HG02610 (cell line): ENCODE data around the gene NAT9.

Source experiments
- ATAC-seq: cut with Tn5 transposase; IDR thresholded peaks from one replicate; pipeline ENCODE4 v1.9.1; 2021; ENCODE audit warnings: mild to moderate bottlenecking, moderate library complexity; ENCODE audit not compliant: unreplicated experiment

Gene NAT9

DNA sequence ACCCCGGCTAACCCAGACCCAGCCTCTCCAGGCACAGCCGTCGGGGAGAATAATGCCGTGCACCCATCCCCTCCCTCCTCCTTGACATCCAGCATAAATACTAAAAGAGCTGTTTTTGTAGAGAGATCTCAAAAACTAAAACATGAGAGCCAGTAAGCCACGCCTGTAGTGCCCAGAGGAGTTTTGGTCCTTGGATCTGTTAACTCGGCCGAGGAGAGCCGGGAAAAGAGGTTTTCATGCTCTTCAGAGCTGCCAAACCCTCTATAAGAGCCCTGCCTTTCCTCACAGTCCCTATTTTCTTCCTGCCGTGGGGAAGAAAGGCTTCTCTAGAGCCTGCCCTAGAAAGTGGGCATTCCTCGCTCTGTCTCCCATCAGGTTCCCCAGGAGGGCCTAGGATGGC, 30.2 kb upstream of the NAT9 start:
- ATAC-seq, result no peak

DNA sequence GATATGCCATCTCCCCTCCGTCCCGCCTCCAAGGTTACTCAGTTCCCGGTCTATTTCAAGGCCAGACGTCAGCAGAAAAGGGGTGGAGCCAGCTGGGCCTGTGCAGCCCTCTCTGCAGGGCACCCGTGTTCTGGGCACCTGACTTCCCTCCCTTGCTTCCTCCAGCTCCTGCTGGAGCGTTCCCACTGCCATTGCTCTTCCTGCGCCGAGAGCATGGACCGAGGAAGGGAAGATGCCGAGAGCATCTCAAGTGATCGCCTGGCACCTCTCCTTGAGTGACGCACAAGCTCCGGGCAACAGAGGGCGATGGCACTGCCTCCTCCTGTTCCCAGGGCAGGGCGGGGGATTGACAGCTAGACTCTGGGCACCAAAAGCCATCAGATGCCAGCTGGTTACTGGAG, 29.4 kb upstream of the NAT9 start:
- ATAC-seq, result no peak

DNA sequence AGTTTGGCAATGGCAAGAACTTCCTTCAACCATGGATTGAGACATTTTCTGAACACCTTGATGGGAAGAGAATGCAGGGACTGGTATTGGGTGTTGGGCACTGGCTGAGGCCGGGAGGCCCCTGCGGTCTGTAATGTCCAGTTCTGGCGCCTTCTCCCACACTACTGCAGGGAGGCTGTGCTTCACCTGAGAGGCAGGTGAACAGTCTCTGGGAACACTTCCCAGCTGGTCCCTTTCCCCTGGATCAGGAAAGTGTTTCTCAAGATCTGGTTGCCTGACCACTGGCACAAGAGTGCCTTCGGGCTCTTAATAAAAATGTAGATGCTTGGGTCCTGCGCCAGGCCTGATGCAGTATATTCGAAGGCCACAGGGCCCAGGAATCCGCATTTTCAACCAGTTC, 28.5 kb upstream of the NAT9 start:
- ATAC-seq, result no peak

DNA sequence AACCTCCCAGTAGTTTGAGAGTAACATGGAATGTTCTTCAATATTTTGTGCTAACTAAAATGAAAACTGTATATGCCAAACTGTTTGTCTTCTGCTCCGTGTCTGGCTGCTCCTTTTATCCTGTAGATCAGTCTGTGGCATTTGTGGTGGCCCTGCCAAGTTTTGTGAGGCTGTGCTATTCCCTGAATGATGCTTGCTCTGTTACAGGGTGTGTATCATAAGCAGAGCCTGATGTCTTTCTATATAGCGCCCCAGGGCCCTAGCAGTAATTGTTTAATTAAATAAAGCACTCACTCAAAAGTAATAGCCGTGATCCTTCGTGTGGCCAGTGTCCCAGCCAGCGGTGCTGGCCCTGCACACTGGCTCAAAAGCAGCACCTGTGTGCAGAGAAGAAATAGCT, 27.8 kb upstream of the NAT9 start:
- no peak for ATAC-seq

DNA sequence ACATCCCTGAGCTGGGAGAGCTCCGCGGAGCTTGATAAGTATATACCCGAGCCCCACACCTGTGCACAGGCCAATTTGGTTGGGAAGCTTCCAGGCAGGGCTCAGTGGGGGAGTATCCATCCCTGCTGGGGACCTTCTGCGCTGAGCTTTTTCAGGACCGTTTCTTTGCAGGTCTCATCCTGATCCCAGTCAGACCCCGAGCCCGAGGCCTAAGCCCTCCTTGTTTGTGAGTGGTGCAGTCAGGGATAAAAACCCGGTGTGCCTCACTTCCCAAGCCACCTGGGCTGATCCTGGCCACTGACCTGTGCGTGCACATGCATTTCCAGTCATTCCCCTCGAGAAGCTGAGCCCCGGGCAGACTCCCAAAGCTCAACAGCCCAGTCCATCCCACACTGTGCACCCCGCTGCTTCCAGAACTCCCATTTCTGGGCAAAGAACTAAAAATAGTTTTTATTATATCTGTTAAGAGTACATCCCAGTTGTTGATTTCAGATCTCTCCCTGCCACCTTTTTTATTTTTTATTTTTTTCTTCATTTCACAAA, 27.3 kb upstream of the NAT9 start:
- no peak for ATAC-seq

DNA sequence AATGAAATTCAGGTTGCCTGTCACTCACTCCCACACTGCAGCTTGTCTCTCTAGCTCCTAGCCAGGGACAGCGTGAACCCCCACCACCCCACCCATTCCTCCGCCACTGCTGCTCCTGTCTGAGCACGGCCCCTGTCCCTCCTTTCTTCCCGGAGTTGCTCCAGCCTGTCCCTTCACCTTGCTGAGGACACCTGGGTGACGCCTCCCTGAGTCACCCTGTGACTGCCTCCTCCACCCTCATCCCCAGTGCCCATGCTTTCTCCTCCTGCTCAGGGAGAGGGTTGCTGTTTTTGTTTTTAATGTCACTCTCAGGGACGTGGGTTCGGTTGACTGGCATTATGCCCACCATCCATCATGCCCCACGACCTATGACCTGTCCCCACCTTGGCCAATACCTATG, 25.8 kb upstream of the NAT9 start:
- no peak for ATAC-seq

DNA sequence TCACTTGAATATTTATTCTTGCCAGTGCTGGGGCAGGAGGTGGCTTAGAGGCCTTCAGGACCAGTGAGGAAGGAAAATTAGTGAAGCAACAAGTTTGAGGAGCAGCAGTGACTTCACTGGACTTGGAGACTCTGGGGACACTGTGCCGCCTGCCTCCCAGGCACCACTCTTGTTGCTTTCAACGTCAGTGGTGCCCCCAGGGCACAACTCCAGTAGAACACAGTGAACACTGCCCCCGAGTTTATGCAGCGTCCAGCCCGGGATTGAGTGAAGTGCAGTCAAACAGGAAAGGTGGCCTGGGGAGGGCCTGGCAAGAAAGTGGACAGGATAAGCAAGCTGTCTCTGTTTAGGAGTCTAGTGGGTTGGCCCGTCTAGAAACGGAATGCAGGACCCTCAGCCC, 24.4 kb upstream of the NAT9 start:
- no peak for ATAC-seq

DNA sequence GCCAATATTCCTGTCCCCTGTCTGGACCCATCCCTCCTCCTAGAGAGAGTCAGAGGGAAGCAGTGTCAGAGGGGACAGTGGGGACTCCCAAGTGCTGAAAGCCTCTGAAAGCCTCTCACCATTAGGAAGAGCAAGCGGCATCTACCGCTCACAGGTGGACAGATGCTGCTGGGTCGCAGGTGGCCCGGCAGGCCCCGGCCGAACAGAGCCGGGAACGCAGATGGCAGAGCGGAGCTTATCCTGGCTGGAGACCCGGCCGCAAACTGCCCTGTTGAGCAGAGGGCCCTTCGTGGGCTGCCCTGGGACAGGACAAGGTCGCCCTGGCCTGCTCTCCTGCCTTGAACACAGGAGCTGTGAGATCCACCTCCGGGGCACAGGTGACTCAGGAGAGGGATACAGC, 23.0 kb upstream of the NAT9 start:
- ATAC-seq, result no peak

DNA sequence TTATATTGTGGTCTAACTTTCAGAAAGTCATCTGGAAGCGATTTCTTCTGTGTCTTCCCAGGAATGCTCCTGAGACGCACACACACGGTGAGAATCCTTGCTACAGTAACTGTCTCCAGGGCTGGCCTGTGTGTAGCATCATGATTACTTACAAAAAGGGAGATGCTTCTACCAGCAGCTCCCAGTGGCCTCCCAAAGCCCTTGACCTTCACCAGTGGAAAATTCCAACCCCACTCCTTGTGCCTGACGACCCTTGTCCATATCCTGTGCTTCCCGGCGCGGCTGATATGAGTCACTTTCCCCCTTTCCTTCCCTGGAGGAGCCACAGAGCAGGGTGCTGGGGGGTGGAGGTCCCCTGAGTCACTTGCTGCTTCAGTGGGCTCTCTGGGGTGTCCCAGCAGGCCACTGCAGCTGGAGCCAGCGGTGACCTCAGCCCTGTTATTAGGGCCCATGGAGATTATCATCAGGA, 22.1 kb upstream of the NAT9 start:
- no peak for ATAC-seq

DNA sequence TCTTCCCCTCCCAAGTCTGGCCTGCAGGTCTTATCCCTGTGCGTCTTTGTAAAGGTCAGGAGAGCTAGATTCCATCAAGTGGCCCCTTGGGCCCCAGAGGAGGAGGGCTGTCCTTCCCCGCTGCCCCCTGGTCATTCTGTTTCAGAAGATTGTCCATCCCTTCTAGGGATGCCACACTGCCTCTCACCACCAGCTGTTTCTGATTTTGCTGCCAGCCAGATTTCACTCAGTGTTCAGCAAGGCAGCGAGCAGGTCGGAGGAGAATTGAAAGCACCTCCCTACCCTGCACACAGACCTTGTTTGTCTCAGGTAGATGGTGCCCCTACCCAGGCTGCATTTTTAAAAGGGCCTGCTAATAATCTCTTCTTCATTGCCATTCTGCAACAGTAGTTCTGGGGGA, 21.7 kb upstream of the NAT9 start:
- no peak for ATAC-seq

DNA sequence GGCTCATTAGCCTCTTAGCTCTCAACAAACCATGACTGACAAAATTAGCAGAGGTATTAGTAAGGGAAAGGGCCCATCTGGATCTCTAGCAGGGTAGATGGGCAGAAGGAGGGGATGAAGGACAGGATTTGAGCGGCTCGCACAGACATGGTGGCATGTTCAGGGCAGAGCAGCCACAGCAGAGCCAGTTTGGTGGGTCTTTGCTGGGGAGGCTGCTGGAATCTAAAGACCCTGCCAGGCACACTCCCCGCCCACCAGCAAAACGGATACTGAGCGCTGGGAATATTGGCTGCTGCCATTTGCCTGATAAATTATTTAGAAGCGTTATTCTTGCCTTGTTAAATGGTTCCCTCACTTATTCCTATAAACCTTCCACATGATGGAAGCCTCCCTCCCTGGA, 20.7 kb upstream of the NAT9 start:
- no peak for ATAC-seq

DNA sequence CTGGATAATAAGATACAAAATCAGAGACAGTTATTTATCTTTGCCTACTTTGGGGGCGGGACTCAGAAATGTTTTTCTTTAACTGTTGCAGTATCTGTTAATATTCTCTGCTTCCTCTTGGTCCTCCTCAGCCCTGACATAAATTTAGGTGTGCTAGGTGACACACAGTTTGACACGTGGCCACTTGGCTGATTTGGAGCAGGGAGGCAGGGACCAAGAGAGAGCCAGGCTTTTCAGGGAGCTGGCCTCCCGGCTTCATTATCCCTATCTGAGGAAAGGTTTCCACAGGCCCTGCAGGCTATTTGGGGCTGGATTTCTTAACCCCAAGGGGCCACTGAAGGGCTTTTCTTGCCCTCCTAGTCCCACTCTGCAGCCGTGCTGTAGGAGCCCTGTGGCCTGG, 20.1 kb upstream of the NAT9 start:
- no peak for ATAC-seq

DNA sequence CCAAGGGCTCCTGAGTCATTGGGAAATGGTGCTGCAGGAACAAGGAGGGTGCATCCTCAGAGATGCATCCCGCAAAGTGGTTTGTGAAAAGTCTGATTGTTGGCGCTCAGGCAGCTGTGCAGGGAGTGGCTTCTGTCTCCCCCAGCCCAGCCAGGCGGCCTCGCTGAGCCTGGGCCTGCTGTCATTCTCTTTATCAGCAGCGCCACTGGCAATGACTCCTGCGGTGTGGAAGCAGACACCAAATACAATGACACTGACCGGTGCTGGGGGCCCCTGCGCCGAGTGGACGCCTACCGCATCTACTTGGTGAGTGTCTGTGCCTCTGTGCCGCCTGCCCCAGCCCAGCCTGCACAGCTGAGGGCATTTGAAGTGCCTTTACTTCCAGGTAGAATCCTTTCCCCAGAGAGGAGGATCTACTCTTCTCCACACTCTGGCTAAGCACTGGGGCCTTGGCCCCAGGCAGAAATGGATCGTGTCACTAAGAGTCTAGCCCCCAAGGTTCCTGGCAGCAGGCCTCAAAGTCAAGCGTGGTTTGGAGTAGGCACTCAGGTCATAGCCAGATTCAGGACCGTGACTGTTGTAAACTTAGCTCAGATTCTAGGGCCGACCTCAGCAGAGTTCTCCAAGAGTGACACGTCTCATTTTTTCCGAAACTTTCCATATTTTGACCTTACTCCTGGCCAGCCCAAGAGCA, 19.3 kb upstream of the NAT9 start:
- ATAC-seq, result no peak

DNA sequence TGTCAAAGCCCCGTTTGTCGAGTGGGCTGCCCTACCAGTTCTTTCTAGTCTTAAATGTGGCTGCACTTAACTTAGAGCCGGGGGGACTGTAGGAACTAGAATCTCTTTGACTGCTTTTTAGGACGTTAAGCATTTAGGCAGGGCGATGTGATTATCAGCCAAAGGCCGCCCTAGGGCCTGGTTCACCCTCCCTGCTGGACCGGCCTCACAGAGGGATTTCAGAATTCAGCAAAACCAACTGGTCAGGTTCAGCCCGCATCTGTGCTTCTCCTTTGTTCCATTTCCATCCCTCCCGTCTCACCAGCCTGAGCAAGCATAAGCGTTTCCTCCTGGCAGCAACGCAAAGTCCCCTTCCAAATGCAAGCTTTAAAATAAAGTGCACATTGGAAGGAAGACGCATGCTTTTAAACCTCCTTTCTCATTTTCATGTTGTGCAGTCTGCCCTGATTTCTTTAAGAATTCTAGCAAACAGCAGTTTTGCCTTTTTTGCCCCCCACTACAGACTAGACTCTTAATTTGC, 16.5 kb upstream of the NAT9 start:
- ATAC-seq, result no peak

DNA sequence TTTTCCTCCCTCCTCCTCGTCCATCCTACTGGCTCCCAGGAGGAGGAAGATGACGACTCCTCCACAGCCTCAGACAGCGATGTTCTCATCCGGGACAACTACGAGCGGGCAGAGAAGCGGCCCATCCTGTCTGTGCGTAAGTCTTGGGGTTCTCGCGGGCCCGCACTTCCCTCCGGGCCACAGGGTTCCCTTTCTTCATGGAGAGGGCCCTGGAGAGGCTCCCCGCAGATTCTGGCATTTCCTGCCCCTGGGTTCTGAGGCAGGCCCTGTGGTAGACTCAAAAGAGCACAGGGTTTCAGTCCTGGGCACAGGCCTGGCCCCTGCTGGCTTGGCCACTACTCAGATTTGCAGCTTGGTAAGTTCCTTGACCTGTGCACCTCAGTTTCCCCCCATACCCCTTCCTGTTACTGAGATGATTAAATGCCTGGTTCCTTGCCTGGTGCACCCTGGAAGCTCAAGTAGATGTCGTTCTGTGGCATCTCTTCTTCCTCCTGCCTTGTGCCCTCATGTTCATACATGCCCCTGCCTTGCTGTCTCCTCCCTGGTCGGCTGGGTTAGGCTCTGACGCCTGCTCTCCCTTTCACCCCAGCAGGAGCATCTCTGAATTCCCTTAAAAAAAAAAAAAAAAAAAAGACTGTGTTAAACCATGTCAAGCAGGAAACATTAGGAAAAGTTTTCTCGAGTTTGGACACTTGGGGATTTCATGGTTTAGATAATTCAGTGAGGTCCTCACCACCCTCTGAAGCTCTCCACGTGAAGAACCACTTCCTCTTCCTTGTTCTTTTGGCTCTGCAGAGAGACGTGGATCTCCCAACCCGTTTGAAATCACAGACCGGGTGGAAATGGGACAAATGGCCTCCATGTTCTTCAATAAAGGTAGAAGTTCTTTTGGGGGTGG, 14.3 kb upstream of the NAT9 start:
- no peak for ATAC-seq

DNA sequence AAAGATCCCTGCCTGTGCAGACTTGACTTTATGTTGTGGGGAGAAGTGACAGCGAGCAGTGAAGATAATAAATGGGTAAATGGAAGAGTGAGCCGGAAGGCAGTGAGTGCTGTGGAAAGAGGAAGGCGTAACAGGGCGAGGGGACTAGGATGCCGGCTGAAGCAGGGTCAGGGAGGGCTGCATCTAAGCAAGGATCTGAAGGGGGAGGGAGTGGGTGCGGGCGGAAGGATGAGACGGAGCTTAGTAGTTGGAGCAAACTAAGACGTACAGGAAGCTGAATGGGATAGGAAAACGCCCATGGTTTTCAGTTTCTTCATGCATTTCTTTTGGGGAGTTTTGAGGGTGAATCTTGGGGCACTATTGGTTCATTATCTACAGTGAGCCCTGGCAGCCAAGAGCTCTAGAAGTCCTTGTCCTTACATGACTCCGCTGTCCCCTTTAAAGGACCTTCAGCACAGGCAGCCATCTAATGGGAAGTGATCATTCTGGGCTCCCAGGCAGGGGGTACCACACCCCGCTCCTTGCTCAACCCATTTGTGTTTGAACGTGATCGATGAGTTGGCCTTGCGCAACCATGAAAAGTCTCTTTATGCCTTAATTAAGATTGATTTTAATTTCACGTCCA, 10.4 kb upstream of the NAT9 start:
- ATAC-seq, result no peak

DNA sequence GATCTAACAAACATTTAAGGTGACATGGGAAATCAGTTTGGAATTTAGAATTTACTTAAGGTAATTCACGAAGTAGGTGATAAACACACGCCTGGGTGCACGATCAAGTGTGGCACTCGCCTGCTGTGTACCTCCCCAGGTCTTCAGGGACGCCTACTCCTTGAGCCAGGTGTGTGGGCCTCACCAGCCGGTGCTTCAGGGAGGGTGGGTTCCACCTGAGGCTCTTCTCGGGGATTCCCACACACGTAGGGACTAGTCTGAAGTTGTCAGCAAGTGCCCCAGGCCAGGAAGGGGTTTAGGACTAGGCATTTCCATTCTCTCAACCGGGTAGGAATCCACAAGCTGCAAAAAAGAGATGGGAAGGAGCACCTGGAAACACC, 9.8 kb upstream of the NAT9 start:
- ATAC-seq, result no peak

DNA sequence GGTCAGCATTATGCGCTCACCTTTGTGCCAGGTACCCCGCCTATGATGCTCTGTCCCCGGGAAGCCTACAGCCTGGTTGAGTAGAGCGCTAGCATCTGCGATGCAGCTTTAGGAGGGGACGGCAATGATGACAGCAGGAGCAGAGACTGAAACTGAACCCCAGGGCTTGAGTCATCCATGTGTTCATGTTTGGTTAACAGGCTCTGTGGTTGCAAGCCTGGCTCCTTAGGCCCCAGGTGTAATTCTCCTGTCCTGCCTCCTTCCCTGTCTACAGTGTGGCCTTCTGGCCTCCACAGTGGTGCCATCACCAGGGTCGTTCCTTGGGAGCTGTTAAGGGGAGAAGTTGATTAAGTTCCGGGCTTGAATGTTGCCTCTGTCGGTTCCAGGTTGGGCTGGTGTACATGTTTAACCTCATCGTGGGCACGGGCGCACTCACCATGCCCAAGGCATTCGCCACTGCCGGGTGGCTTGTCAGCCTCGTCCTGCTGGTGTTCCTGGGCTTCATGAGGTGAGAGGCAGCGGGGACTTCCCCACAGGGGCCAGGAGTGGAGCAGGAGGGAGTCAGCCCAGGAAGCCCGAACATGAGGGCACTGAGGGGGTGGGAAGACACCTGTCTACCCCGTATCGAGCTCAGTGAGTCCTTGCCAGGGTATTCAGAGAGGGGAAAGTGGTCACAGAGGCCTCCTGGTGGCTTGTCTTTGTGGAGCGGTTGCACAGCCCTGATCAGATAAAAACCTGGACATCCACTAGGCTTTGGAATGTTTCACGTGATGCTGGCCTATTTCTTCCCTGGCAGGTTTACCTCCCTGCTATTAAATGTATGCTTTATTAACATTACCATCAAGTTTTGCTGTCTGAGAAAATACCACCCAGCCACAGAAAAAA, 9.2 kb upstream of the NAT9 start:
- ATAC-seq, result no peak

DNA sequence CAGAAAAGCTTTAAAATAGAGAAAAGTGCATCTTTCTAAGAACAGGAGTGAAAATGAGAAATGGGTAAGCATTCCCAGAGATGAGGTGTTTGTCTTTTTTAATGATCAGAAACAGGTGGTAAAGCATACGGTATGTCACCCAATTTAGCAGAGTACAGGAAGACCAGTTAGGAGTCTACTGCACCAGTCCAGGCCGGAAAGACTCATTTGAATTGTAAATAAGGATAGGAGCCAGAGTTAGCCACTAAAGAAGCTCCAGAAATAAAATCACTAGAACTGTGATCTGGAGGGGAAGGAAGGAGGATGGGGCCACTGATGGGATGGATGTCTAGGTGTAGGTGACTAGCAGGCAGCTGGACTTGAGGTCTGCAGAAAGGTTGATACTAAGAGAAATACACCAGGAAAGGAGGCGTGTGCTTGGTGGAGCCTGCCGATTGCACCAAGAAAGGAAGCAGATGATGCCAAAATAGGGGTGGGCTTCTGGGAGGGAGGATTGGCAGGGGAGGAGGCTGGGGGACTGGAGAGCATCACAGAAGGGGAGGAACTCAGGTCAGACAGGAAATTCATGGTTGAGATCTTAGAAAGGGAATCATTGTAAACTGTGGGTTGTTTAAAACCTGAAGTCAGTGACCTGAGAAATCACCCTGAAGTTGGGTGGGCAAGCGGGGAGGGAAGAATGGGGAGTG, 8.1 kb upstream of the NAT9 start:
- no peak for ATAC-seq

DNA sequence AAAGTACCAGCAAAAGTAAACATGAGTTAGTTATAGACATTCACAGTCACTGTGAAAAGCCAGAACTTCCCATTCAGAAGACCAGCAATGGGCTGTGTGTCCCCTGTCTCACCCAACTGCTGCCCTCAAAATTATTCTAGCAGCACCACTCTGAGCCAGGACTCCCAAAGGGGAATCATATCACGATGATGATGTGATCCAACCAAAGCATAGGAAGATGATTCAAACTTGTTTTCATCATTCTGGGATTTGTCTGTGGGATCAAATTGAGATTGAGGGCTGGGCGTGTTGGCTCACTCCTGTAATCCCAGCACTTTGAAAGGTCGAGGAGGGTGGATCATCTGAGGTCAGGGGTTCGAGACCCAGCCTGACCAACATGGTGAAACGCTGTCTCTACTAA, 6.4 kb upstream of the NAT9 start:
- no peak for ATAC-seq
